Hepatocyte (in vitro differentiated cells): ENCODE results near the gene MUSK. TPM values are rescaled to one million over a fixed set of nuclear protein-coding genes. Genes with fewer than 3 reads are reported as not detected.

Experiments used
- DNase-seq: peaks from one replicate; pipeline ENCODE4 v3.0.0-alpha.2; 2016; ENCODE audit warnings: low spot score
- H2AFZ ChIP-seq: fragments of 200-600 bp; sonication (generic); 2 replicates; pipeline ENCODE4 v1.6.0; 2016; ENCODE audit warnings: antibody characterized with exemption, mild to moderate bottlenecking
- H3K27ac ChIP-seq: fragments of 200-600 bp; sonication (generic); 2 replicates; pipeline ENCODE4 v1.5.1; 2016; ENCODE audit warnings: mild to moderate bottlenecking
- H3K27me3 ChIP-seq: fragments of 200-600 bp; sonication (generic); 2 replicates; pipeline ENCODE4 v1.6.1; 2016
- H3K36me3 ChIP-seq: fragments of 200-600 bp; sonication (generic); replicated peaks from 2 replicates; pipeline ENCODE4 v1.5.1; 2016; ENCODE audit warnings: low read depth; ENCODE audit not compliant: insufficient read depth
- H3K4me1 ChIP-seq: fragments of 200-600 bp; sonication (generic); 2 replicates; pipeline ENCODE4 v1.5.1; 2016; ENCODE audit warnings: mild to moderate bottlenecking, moderate library complexity; ENCODE audit not compliant: insufficient read depth
- H3K4me2 ChIP-seq: fragments of 200-600 bp; sonication (generic); 2 replicates; pipeline ENCODE4 v1.6.0; 2016
- H3K4me3 ChIP-seq: fragments of 200-600 bp; sonication (generic); 2 replicates; pipeline ENCODE4 v1.5.1; 2016; ENCODE audit warnings: mild to moderate bottlenecking
- H3K79me2 ChIP-seq: fragments of 200-600 bp; sonication (generic); 2 replicates; pipeline ENCODE4 v1.6.0; 2017; ENCODE audit warnings: mild to moderate bottlenecking
- H3K9me2 ChIP-seq: fragments of 200-600 bp; sonication (generic); replicated peaks from 2 replicates; pipeline ENCODE4 v1.6.0; 2017; ENCODE audit warnings: mild to moderate bottlenecking; ENCODE audit not compliant: insufficient read depth
- H3K9me3 ChIP-seq: fragments of 200-600 bp; sonication (generic); 2 replicates; pipeline ENCODE4 v1.5.1; 2016; ENCODE audit warnings: low read depth, mild to moderate bottlenecking
- H4K20me1 ChIP-seq: fragments of 200-600 bp; sonication (generic); 2 replicates; pipeline ENCODE4 v1.6.0; 2016; ENCODE audit warnings: mild to moderate bottlenecking; ENCODE audit not compliant: insufficient read depth, poor library complexity, severe bottlenecking
- EZH2 ChIP-seq: fragments of 200-600 bp; sonication (generic); IDR thresholded peaks from 2 replicates; pipeline ENCODE4 v1.6.1; 2016; ENCODE audit warnings: antibody characterized with exemption, mild to moderate bottlenecking, borderline replicate concordance
- EZH2phosphoT487 ChIP-seq: fragments of 200-600 bp; sonication (generic); IDR thresholded peaks from one replicate; pipeline ENCODE4 v1.6.1; 2018; ENCODE audit warnings: antibody characterized with exemption, mild to moderate bottlenecking, low read depth, moderate library complexity; ENCODE audit not compliant: unreplicated experiment, severe bottlenecking
- whole genome bisulfite sequencing: methylation state at CpG from one replicate; pipeline ENCODE4 v1.1.6; 2016; ENCODE audit warnings: low lambda C conversion rate; ENCODE audit errors: missing lambda C conversion rate; 5-methylcytosine and 5-hydroxymethylcytosine counted together
- polyA plus RNA-seq: library from polyadenylated mRNA; unstranded; fragments of >200 nt; fragmentation: Nextera tagmentation; extraction: Ambion mirVana; gene quantifications from 2 replicates; pipeline ENCODE4 v1.2.1, GENCODE V29; 2016
- total RNA-seq: library from RNA; depleted of rRNA; stranded (reverse); fragments of >200 nt; gene quantifications from 2 replicates; pipeline ENCODE4 v1.2.3, GENCODE V29; 2014
- TF ChIP-seq, protein P1 (sequence below): fragments of 200-600 bp; sonication (generic); IDR thresholded peaks from 2 replicates; pipeline ENCODE4 v1.5.1; 2016; ENCODE audit warnings: antibody characterized with exemption, mild to moderate bottlenecking; ENCODE audit not compliant: poor library complexity

MUSK gene
- total and polyA plus RNA-seq, 2 experiments from 2014 or later, result 0.47 TPM; not detected in 1

DNA sequence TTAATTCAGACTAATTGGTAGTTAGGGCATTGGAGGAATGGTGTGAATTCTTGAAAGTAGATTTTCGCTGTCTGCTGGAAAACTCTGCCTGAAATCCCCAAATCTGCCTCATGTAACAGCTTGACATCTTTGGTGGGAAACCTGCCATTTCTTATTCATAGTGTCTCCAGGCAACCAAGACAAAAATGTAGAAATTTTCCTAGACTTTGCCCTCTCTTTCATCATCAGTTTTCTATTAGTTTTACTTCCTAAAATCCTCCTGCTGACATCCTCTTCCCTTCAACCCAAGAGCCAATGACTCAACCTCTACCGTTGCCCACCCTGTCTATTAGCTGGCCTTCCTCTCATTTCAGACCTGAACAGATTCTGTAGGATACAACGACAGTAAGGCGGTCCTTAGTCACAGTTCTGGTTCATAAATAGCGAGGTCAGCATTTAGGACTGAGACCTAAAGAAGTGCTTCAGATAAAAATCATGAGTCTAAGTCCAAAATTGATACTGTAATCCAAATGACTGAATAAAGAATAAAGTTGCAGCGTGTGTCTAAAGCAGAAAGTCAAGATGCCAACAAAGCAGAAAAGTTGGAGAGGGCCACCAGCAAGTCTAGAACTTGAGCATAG, 133.9 kb downstream of the MUSK start:
- no peak overlapping the region for H3K27ac ChIP-seq
- no peak overlapping the region for H3K4me2 ChIP-seq
- H3K4me3 ChIP-seq, result no peak overlapping the region
- no peaks in the 10 kb centered on the region for H3K9me2 ChIP-seq
- no peaks in the 10 kb centered on the region for H3K27me3 ChIP-seq
- H3K9me3 ChIP-seq, result no peaks in the 10 kb centered on the region
- TF ChIP-seq, protein P1, sequence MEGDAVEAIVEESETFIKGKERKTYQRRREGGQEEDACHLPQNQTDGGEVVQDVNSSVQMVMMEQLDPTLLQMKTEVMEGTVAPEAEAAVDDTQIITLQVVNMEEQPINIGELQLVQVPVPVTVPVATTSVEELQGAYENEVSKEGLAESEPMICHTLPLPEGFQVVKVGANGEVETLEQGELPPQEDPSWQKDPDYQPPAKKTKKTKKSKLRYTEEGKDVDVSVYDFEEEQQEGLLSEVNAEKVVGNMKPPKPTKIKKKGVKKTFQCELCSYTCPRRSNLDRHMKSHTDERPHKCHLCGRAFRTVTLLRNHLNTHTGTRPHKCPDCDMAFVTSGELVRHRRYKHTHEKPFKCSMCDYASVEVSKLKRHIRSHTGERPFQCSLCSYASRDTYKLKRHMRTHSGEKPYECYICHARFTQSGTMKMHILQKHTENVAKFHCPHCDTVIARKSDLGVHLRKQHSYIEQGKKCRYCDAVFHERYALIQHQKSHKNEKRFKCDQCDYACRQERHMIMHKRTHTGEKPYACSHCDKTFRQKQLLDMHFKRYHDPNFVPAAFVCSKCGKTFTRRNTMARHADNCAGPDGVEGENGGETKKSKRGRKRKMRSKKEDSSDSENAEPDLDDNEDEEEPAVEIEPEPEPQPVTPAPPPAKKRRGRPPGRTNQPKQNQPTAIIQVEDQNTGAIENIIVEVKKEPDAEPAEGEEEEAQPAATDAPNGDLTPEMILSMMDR, result no peak
- TF ChIP-seq EZH2 (no peak), EZH2phosphoT487 (no peak)
- H2AFZ ChIP-seq, result no peak overlapping the region
- no peaks in the 10 kb centered on the region for H4K20me1 ChIP-seq
- DNase-seq, result no peak
- no peaks in the 10 kb centered on the region for H3K79me2 ChIP-seq
- 89% methylated on average over 6 of the region's 6 CpGs for WGBS
- no peaks in the 10 kb centered on the region for H3K36me3 ChIP-seq
- H3K4me1 ChIP-seq, result no peaks in the 10 kb centered on the region

DNA sequence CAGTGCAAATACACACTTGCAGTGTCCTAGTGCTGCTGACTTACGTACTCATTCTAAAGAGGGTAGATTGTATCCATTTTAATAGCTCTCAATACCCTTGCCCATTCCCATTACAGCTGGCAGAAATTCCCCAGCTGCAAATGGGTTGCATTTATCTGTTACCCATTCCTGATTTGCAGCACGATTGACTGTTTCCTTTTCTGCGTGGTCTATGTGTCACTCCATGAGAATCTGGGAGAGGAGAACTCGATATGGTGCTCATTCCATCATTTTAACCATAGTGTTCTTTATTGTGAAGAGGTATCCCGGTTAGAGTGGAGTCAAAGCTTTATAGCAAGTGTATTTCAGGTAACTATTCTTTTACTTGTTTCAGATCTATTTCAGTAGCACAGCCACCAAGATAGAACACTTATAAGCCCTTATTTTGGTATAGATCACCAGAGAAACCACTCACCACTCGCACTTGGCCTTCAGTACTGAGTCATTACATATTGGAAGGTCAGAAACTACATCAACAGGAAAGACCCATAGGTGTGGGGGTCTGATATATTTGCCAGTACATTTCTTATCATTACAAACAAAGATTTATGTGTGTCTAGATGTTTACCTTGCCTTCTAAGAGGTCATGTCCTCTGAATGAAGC, 139.5 kb downstream of the MUSK start:
- no peaks in the 10 kb centered on the region for H3K9me2 ChIP-seq
- no peaks in the 10 kb centered on the region for H3K79me2 ChIP-seq
- no peaks in the 10 kb centered on the region for H3K4me1 ChIP-seq
- H3K4me2 ChIP-seq, result no peak overlapping the region
- no peaks in the 10 kb centered on the region for H3K9me3 ChIP-seq
- DNase-seq, result no peak
- 88% methylated on average over 6 of the region's 6 CpGs for WGBS
- no peaks in the 10 kb centered on the region for H3K36me3 ChIP-seq
- H3K4me3 ChIP-seq, result no peak overlapping the region
- no peaks in the 10 kb centered on the region for H3K27me3 ChIP-seq
- no peak overlapping the region for H2AFZ ChIP-seq
- no peaks in the 10 kb centered on the region for H4K20me1 ChIP-seq
- no peak overlapping the region for H3K27ac ChIP-seq
- TF ChIP-seq, protein P1, result no peak
- TF ChIP-seq EZH2phosphoT487, result no peak
- no peak for TF ChIP-seq EZH2

DNA sequence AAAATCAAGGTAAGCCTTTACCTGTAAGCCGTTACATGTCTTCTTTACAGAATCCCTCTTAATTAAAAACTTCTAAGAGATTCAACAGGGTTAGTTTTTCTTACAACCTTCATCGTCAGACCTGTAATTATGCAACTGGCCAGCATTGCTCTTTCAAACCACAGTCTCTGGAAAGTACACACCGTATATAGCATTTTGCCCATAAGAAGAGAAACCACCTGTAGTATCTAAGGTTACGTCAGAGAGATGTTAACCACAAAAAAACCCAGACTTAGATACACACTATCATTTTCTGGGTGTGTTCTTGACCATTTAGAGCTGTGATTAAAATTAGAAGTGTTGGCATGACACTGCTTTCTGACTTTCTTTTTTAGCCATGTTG, 140.0 kb downstream of the MUSK start:
- Histone ChIP-seq H3K27me3 (no peaks in the 10 kb centered on the region), H3K4me2 (no peak overlapping the region), H3K4me1 (no peaks in the 10 kb centered on the region), H3K9me3 (no peaks in the 10 kb centered on the region), H3K36me3 (no peaks in the 10 kb centered on the region), H2AFZ (no peak overlapping the region), H3K27ac (no peak overlapping the region), H3K9me2 (no peaks in the 10 kb centered on the region), H3K79me2 (no peaks in the 10 kb centered on the region), H3K4me3 (no peak overlapping the region), H4K20me1 (no peaks in the 10 kb centered on the region)
- DNase-seq, result no peak
- TF ChIP-seq EZH2 (no peak), EZH2phosphoT487 (no peak)
- TF ChIP-seq, protein P1, result no peak
- 76% methylated on average over 4 of the region's 4 CpGs for WGBS
